ENCODE data around the gene TMEM196. TPM values are rescaled to one million over a fixed set of nuclear protein-coding genes. Genes with fewer than 3 reads are reported as not detected.

Gene TMEM196
- total RNA-seq, 1 donor from 2014 or later: not detected

DNA sequence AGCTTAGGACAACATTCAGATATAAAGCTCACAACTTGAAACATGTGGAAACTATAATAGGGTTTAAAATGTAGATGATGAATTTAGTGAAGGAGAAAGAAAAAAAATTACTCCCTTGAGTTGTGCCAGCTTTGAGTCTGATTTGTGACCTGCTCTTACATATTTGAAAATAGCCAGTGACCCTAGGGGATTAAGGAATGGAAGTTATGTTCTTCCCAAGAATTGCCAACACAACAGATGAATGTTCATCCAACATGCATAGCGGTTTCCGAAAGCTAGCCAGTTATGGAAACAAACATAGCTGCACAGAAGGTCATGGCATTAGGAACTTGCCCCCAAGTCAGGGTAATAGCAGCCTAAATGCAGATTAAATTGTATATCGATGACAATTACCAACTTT is 10.8 kb downstream of the TMEM196 start:
- no peaks in the 10 kb centered on the region for H3K4me1 Mint-ChIP-seq (ENCODE audit: unreplicated experiment)
- no peak overlapping the region for H3K4me3 Mint-ChIP-seq (ENCODE audit: unreplicated experiment)
- DNase-seq (ENCODE audit: low spot score): no peak
- H3K27me3 Mint-ChIP-seq (ENCODE audit: unreplicated experiment): peaks cover 2% of the 10 kb centered on the region
- H3K9me3 Mint-ChIP-seq (ENCODE audit: unreplicated experiment): no peaks in the 10 kb centered on the region
- H3K27ac Mint-ChIP-seq (ENCODE audit: unreplicated experiment): no peak overlapping the region
- no peaks in the 10 kb centered on the region for H3K36me3 Mint-ChIP-seq (ENCODE audit: low read depth, unreplicated experiment)
- TF ChIP-seq CTCF (IDR thresholded peaks at IDR 0.05; ENCODE audit: unreplicated experiment): no peak

DNA sequence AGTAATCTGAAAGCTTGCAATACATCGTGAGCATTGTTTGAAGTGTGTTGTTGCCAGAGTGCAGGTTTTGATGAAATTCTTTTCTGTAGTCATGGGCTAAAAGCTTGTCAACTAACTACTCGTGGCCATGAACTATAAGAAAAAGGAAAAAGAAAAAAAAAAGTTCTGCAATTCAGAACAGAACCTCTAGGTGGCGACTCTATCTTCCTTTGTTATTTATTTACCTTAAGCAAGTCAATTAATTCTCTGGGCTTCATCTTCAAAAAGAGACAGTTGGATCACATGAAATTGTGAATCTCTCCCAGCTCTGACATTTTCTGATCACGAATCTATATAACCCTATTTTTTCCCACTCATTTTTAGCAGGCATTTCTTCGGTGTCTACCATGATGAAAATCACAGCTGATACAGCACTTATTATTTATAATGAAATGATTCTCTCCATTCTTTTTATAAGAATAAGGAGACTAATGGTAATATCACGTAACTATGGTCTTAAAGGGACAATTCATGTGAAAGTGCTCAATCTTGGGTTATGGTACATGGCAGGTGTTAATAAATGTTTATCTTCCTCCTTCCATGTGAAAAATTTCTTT is 18.8 kb downstream of the TMEM196 start:
- no peaks in the 10 kb centered on the region for H3K27me3 Mint-ChIP-seq (ENCODE audit: unreplicated experiment)
- no peak overlapping the region for H3K4me3 Mint-ChIP-seq (ENCODE audit: unreplicated experiment)
- H3K4me1 Mint-ChIP-seq (ENCODE audit: unreplicated experiment): no peaks in the 10 kb centered on the region
- H3K36me3 Mint-ChIP-seq (ENCODE audit: low read depth, unreplicated experiment): no peaks in the 10 kb centered on the region
- no peak overlapping the region for H3K27ac Mint-ChIP-seq (ENCODE audit: unreplicated experiment)
- peak; percentile 7 for DNase-seq (ENCODE audit: low spot score)
- peak; percentile 98 for TF ChIP-seq CTCF (IDR thresholded peaks at IDR 0.05; ENCODE audit: unreplicated experiment)
- no peaks in the 10 kb centered on the region for H3K9me3 Mint-ChIP-seq (ENCODE audit: unreplicated experiment)

- DNase-seq (ENCODE audit: low spot score): no peak
- no peaks in the 10 kb centered on the region for H3K27me3 Mint-ChIP-seq (ENCODE audit: unreplicated experiment)
- no peaks in the 10 kb centered on the region for H3K4me1 Mint-ChIP-seq (ENCODE audit: unreplicated experiment)
- no peak overlapping the region for H3K27ac Mint-ChIP-seq (ENCODE audit: unreplicated experiment)
- TF ChIP-seq CTCF (IDR thresholded peaks at IDR 0.05; ENCODE audit: unreplicated experiment): no peak
- no peaks in the 10 kb centered on the region for H3K9me3 Mint-ChIP-seq (ENCODE audit: unreplicated experiment)
- H3K4me3 Mint-ChIP-seq (ENCODE audit: unreplicated experiment): no peak overlapping the region
- no peaks in the 10 kb centered on the region for H3K36me3 Mint-ChIP-seq (ENCODE audit: low read depth, unreplicated experiment)
These were observed 21.4 kb downstream of the TMEM196 start for GRCh38 chr7:19752020-19752419.

DNA sequence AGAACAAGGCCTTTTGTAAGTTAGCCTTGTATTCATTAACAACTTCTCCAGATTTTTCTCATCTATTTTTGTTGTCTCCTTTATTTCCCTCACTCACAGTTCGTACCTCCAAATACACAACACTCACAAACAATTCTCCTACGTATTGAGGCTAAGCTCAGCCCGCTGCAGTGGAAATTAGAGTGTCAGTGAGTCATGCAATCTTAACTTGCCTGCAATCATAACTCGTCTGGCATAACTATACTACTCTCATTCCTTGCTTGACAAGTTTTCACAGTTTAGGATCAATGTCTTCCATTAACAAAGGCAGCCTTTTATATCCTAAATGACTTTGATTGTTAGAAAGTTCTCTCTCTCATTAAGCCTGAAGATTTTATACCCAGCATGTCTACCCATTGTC is 23.8 kb downstream of the TMEM196 start:
- DNase-seq (ENCODE audit: low spot score): no peak
- no peaks in the 10 kb centered on the region for H3K9me3 Mint-ChIP-seq (ENCODE audit: unreplicated experiment)
- H3K36me3 Mint-ChIP-seq (ENCODE audit: low read depth, unreplicated experiment): no peaks in the 10 kb centered on the region
- TF ChIP-seq CTCF (IDR thresholded peaks at IDR 0.05; ENCODE audit: unreplicated experiment): no peak
- no peak overlapping the region for H3K4me3 Mint-ChIP-seq (ENCODE audit: unreplicated experiment)
- no peaks in the 10 kb centered on the region for H3K27me3 Mint-ChIP-seq (ENCODE audit: unreplicated experiment)
- H3K27ac Mint-ChIP-seq (ENCODE audit: unreplicated experiment): no peak overlapping the region
- H3K4me1 Mint-ChIP-seq (ENCODE audit: unreplicated experiment): no peaks in the 10 kb centered on the region

- Mint-ChIP-seq H3K36me3 (ENCODE audit: low read depth, unreplicated experiment) (no peaks in the 10 kb centered on the region), H3K27ac (ENCODE audit: unreplicated experiment) (no peak overlapping the region), H3K4me1 (ENCODE audit: unreplicated experiment) (no peaks in the 10 kb centered on the region), H3K27me3 (ENCODE audit: unreplicated experiment) (no peaks in the 10 kb centered on the region), H3K4me3 (ENCODE audit: unreplicated experiment) (no peak overlapping the region), H3K9me3 (ENCODE audit: unreplicated experiment) (no peaks in the 10 kb centered on the region)
- TF ChIP-seq CTCF (IDR thresholded peaks at IDR 0.05; ENCODE audit: unreplicated experiment): peak; percentile 47
- no peak for DNase-seq (ENCODE audit: low spot score)
These were observed 25.6 kb downstream of the TMEM196 start for GRCh38 chr7:19747740-19748339.
